ENCODE results near the gene HCK.

Gene HCK

GRCh38 chr20:32053648-32054047 lies 1.6 kb downstream of the HCK start:
- ChIA-PET CTCF (interaction anchor here (1.0 kb wide), 1 partner anchor 231 kb away, joined by 3 read pairs; no protein-coding TSS in a partner anchor), POLR2A (interaction anchor here (0.6 kb wide), 1 partner anchor 102 kb away, joined by 6 read pairs; the partner anchor contains the start of gene PDRG1)
- Histone ChIP-seq H3K4me3 (ENCODE audit: low read depth, low read length) (no peak overlapping the region), H3K36me3 (ENCODE audit: control insufficient read depth in 2 of 2, insufficient read depth in 1 of 2, low read length in 2 of 2) (no peaks in the 10 kb centered on the region), H3K9me3 (ENCODE audit: control insufficient read depth, insufficient read depth, low read depth, low read length) (no peaks in the 10 kb centered on the region), H3K4me1 (ENCODE audit: control insufficient read depth, insufficient read depth, low read length) (no peaks in the 10 kb centered on the region), H3K27ac (ENCODE audit: extremely low read depth, low read depth, low read length) (no peak overlapping the region)
- TF ChIP-seq GLI4 (tag by site-specific recombination; IDR thresholded peaks at IDR 0.05) (no peak), ATF2 (tag by site-specific recombination; IDR thresholded peaks at IDR 0.05; ENCODE audit: low read depth) (no peak), FEZF1 (tag by site-specific recombination; IDR thresholded peaks at IDR 0.05) (no peak), MEIS1 (CRISPR knock-in tag; IDR thresholded peaks at IDR 0.05; ENCODE audit: borderline replicate concordance) (no peak), ZNF449 (tag by site-specific recombination; IDR thresholded peaks at IDR 0.05) (no peak), INSM2 (tag by site-specific recombination; IDR thresholded peaks at IDR 0.05) (no peak), ZNF324 (tag by site-specific recombination; IDR thresholded peaks at IDR 0.05) (no peak), CTCF (tag by site-specific recombination; IDR thresholded peaks at IDR 0.05) (no peak), ZNF501 (tag by site-specific recombination; IDR thresholded peaks at IDR 0.05) (no peak)

GRCh38 chr20:32056708-32057483 lies 4.9 kb downstream of the HCK start:
- Histone ChIP-seq H3K9me3 (ENCODE audit: control insufficient read depth, insufficient read depth, low read depth, low read length) (no peaks in the 10 kb centered on the region), H3K4me1 (ENCODE audit: control insufficient read depth, insufficient read depth, low read length) (no peaks in the 10 kb centered on the region), H3K4me3 (ENCODE audit: low read depth, low read length) (no peak overlapping the region), H3K27ac (ENCODE audit: extremely low read depth, low read depth, low read length) (no peak overlapping the region), H3K36me3 (ENCODE audit: control insufficient read depth in 2 of 2, insufficient read depth in 1 of 2, low read length in 2 of 2) (no peaks in the 10 kb centered on the region)
- CTCF ChIA-PET = interaction anchor here (1.5 kb wide), 1 partner anchor 25 kb away, joined by 5 read pairs; no protein-coding TSS in a partner anchor
- POLR2A ChIA-PET = interaction anchor here (0.6 kb wide), 2 partner anchors 12 to 558 kb away, joined by 3 to 9 read pairs; no protein-coding TSS in a partner anchor
- 0 out of 2 replicates have a peak, but pooled peaks have one; percentile 8 for TF ChIP-seq KLF1 (tag by site-specific recombination; IDR thresholded peaks at IDR 0.05)
- no peak for TF ChIP-seq TRIM28 (IDR thresholded peaks at IDR 0.05; ENCODE audit: borderline replicate concordance, low read length)

GRCh38 chr20:32057656-32058184 lies 5.7 kb downstream of the HCK start:
- TF ChIP-seq KLF17 (tag by site-specific recombination; IDR thresholded peaks at IDR 0.05) (no peak), ZNF433 (tag by site-specific recombination; IDR thresholded peaks at IDR 0.05; ENCODE audit: low read depth) (no peak), ZNF148 (tag by site-specific recombination; IDR thresholded peaks at IDR 0.05; ENCODE audit: borderline replicate concordance) (no peak)
- no peak overlapping the region for H3K27ac ChIP-seq (ENCODE audit: extremely low read depth, low read depth, low read length)
- ChIA-PET CTCF (interaction anchor here (1.5 kb wide), 1 partner anchor 26 kb away, joined by 5 read pairs; no protein-coding TSS in a partner anchor), POLR2A (no interaction called here)
- no peaks in the 10 kb centered on the region for H3K9me3 ChIP-seq (ENCODE audit: control insufficient read depth, insufficient read depth, low read depth, low read length)
- H3K4me3 ChIP-seq (ENCODE audit: low read depth, low read length) = no peak overlapping the region
- no peaks in the 10 kb centered on the region for H3K36me3 ChIP-seq (ENCODE audit: control insufficient read depth in 2 of 2, insufficient read depth in 1 of 2, low read length in 2 of 2)
- no peaks in the 10 kb centered on the region for H3K4me1 ChIP-seq (ENCODE audit: control insufficient read depth, insufficient read depth, low read length)

Data from HEK293 (cell line).